PC-9 (cell line): Measurements from ENCODE around the gene UBA3.

Experiments
- CTCF ChIP-seq: fragments of 200-600 bp; sonication (generic); conservative IDR thresholded peaks from 2 replicates; pipeline ENCODE4 v1.6.1; 2017; ENCODE audit warnings: mixed run types, antibody characterized with exemption, mild to moderate bottlenecking, moderate library complexity
- EZH2 ChIP-seq: fragments of 200-600 bp; sonication (generic); IDR thresholded peaks from 2 replicates; pipeline ENCODE4 v1.8.0; 2017; ENCODE audit warnings: antibody characterized with exemption, low read depth

GRCh38 chr3:69108811-69109210, 28.6 kb upstream of the UBA3 start:
- TF ChIP-seq CTCF (no peak), EZH2 (no peak)
